ENCODE data around the gene TYRP1.

TYRP1 gene

DNA sequence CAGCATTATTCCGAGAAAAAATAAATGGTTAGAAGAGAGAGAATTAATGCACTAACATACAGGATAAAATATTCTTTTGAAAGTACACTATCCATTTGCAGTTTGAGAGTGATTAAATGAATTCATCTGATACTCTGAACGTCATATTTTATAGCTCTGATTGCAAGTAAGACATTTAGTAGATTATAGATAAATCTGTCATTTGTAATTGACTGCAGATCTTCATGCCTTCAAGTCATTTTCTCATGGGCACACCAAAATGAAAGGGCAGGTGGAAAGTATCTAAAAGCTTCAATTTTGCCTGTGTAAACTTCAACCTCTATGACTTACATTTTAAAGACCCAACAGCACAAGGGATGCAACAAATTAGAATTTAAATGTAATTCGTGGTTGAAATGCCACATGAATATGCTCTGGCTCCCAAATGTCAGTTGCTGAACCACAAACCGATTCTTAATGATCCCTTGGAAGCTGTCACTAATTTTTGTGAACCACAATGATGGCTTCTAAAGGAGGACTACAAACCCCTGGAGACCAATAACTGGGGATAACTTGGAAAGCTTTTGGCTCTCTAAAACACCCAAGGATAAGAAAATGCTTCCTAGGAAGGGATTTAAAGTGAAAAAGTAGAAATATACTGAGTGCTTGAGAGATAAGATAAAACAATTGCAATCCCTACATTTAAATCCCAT lies 3.9 kb downstream of the TYRP1 start:
- no peak overlapping the region for H3K27ac ChIP-seq

GRCh38 chr9:12697719-12698118 lies 4.5 kb downstream of the TYRP1 start:
- no peaks in the 10 kb centered on the region for H3K4me1 ChIP-seq (ENCODE audit: control insufficient read depth in 1 of 2, insufficient read depth in 1 of 2, low read depth in 1 of 2, low read length in 1 of 2)
- TF ChIP-seq CTCF (IDR thresholded peaks at IDR 0.05): no peak
- H3K9me3 ChIP-seq: no peaks in the 10 kb centered on the region
- no peaks in the 10 kb centered on the region for H3K27me3 ChIP-seq
- no peak overlapping the region for H3K4me3 ChIP-seq (ENCODE audit: low read depth in 1 of 2, low read length in 1 of 2)
- no peak overlapping the region for H3K27ac ChIP-seq
- no peaks in the 10 kb centered on the region for H3K36me3 ChIP-seq

More for the DNA sequence above, 3.9 kb downstream of the TYRP1 start:
- Histone ChIP-seq H3K9me3 (no peaks in the 10 kb centered on the region), H3K4me1 (ENCODE audit: control insufficient read depth in 1 of 2, insufficient read depth in 1 of 2, low read depth in 1 of 2, low read length in 1 of 2) (no peaks in the 10 kb centered on the region), H3K4me3 (ENCODE audit: low read depth in 1 of 2, low read length in 1 of 2) (no peak overlapping the region), H3K36me3 (no peaks in the 10 kb centered on the region), H3K27me3 (no peaks in the 10 kb centered on the region)
- no peak for TF ChIP-seq CTCF (IDR thresholded peaks at IDR 0.05)

DNA sequence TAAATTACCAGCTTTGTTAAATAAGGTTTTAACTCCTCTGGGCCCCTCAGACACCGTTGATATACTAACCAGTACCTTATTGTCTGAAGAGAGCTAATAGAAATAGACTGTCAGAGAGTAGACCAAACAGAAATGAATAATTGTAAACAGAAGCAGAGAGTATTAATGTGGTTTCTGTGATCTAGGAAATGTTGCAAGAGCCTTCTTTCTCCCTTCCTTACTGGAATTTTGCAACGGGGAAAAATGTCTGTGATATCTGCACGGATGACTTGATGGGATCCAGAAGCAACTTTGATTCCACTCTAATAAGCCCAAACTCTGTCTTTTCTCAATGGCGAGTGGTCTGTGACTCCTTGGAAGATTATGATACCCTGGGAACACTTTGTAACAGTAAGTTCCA lies 5.1 kb downstream of the TYRP1 start:
- TF ChIP-seq CTCF (IDR thresholded peaks at IDR 0.05): no peak
- H3K4me1 ChIP-seq (ENCODE audit: control insufficient read depth in 1 of 2, insufficient read depth in 1 of 2, low read depth in 1 of 2, low read length in 1 of 2): no peaks in the 10 kb centered on the region

DNA sequence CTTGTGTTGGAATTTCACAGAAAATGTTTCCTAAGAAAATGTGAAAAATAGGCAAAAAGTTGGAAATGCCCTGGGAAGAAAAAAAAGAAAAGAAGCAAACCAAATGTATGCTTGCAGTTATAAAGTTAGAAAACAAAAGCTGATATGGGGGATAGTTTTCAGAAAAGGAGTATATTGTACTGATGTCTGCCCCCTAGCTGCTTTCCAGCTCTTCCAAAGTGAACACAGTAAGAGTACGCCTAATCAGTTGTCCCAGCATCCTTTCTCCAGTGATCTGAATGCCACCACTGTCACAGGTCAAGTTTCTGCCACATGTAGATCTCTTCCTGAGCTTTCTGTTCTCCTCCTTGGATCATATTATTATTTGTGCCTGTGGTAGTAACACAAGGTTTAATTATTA lies 5.8 kb downstream of the TYRP1 start:
- Histone ChIP-seq H3K36me3 (no peaks in the 10 kb centered on the region), H3K9me3 (no peaks in the 10 kb centered on the region), H3K4me3 (ENCODE audit: low read depth in 1 of 2, low read length in 1 of 2) (no peak overlapping the region), H3K27ac (no peak overlapping the region), H3K27me3 (no peaks in the 10 kb centered on the region), H3K4me1 (ENCODE audit: control insufficient read depth in 1 of 2, insufficient read depth in 1 of 2, low read depth in 1 of 2, low read length in 1 of 2) (no peaks in the 10 kb centered on the region)
- TF ChIP-seq CTCF (IDR thresholded peaks at IDR 0.05): no peak

More for the DNA sequence above, 5.1 kb downstream of the TYRP1 start:
- Histone ChIP-seq H3K27ac (no peak overlapping the region), H3K4me3 (ENCODE audit: low read depth in 1 of 2, low read length in 1 of 2) (no peak overlapping the region), H3K27me3 (no peaks in the 10 kb centered on the region), H3K9me3 (no peaks in the 10 kb centered on the region), H3K36me3 (no peaks in the 10 kb centered on the region)

- Histone ChIP-seq H3K4me3 (ENCODE audit: low read depth in 1 of 2, low read length in 1 of 2) (no peak overlapping the region), H3K9me3 (no peaks in the 10 kb centered on the region), H3K27me3 (no peaks in the 10 kb centered on the region), H3K27ac (no peak overlapping the region), H3K36me3 (no peaks in the 10 kb centered on the region), H3K4me1 (ENCODE audit: control insufficient read depth in 1 of 2, insufficient read depth in 1 of 2, low read depth in 1 of 2, low read length in 1 of 2) (no peaks in the 10 kb centered on the region)
- TF ChIP-seq CTCF (IDR thresholded peaks at IDR 0.05): no peak
These were observed 6.3 kb downstream of the TYRP1 start for GRCh38 chr9:12699529-12699928.

Measured in neutrophil (primary cell).